Muscle of leg (tissue), 16 donors: ENCODE data around the gene PLEKHA4. TPM values are rescaled to one million over a fixed set of nuclear protein-coding genes. Genes with fewer than 3 reads are reported as not detected.
"Not testable (repeated sequence)": the region's sequence is repeated elsewhere in the genome, so short reads cannot be mapped to it uniquely, and the experiment has no call there.

Source experiments
- DNase-seq: peaks from one replicate; pipeline ENCODE4 v3.0.0; 2013
- H3K27ac ChIP-seq: one replicate; pipeline ENCODE4 v1.5.1; 2013; ENCODE audit warnings: mild to moderate bottlenecking, low read length, control low read depth
- H3K27me3 ChIP-seq: one replicate; pipeline ENCODE4 v1.6.1; 2013; ENCODE audit warnings: low read length; ENCODE audit not compliant: control insufficient read depth, insufficient read depth
- H3K36me3 ChIP-seq: one replicate; pipeline ENCODE4 v1.6.1; 2013; ENCODE audit warnings: low read length; ENCODE audit not compliant: control insufficient read depth, insufficient read depth
- H3K4me1 ChIP-seq: one replicate; pipeline ENCODE4 v1.6.1; 2013; ENCODE audit warnings: low read length; ENCODE audit not compliant: control insufficient read depth, insufficient read depth
- H3K4me3 ChIP-seq: one replicate; pipeline ENCODE4 v1.5.1; 2013; ENCODE audit warnings: low read length, control low read depth
- H3K9me3 ChIP-seq: replicated peaks from 2 replicates; pipeline ENCODE4 v1.6.1; 2013; ENCODE audit warnings: low read depth, low read length; ENCODE audit not compliant: control insufficient read depth
- WGBS: methylation state at CpG from one replicate; pipeline ENCODE4 v1.1.5; 2013; ENCODE audit warnings: missing lambda C conversion rate; ENCODE audit not compliant: insufficient coverage; 5-methylcytosine and 5-hydroxymethylcytosine counted together
- long read RNA-seq, 11 donors: transcript quantifications; one replicate each; lab custom pipeline, GENCODE V29; 2026
- polyA plus RNA-seq, 8 donors: library from polyadenylated mRNA; unstranded; fragments of 120-200 nt; gene quantifications; one replicate each; pipeline versions ENCODE4 v1.2.1 to v1.2.3, GENCODE V29; 2013; ENCODE audit warnings: inconsistent platforms in 1 of 8, low replicate concordance in 1 of 8; ENCODE audit not compliant: insufficient read length in 8 of 8, insufficient read depth in 1 of 8
- total RNA-seq: library from RNA; stranded (reverse); fragments of 120-200 nt; gene quantifications from one replicate; pipeline ENCODE4 v1.2.4, GENCODE V29; 2013

The PLEKHA4 gene
- total RNA-seq (18.7 TPM), polyA plus RNA-seq (10 to 100 TPM; 34.9 to 59.0 (median 38.4) TPM)
- long read RNA-seq, donor 1, partial matches to known transcripts, result 6 of 6 reads
- long read RNA-seq, donor 1, other reads (novel, unspliced or antisense), result 0 of 6 reads
- long read RNA-seq, donor 2, result 0 reads
- long read RNA-seq, donor 3, partial matches to known transcripts, result 16 of 19 reads
- long read RNA-seq, donor 3, other reads (novel, unspliced or antisense), result 0 of 19 reads
- long read RNA-seq, donor 4, result 0 reads
- long read RNA-seq, donor 5, partial matches to known transcripts, result 136 of 137 reads
- long read RNA-seq, donor 5, other reads (novel, unspliced or antisense), result 0 of 137 reads
- long read RNA-seq, donor 6, partial matches to known transcripts, result 11 of 13 reads
- long read RNA-seq, donor 6, other reads (novel, unspliced or antisense), result 0 of 13 reads
- long read RNA-seq, donor 7, partial matches to known transcripts, result 25 of 27 reads
- long read RNA-seq, donor 7, other reads (novel, unspliced or antisense), result 0 of 27 reads
- long read RNA-seq, donor 8, partial matches to known transcripts, result 0 of 2 reads
- long read RNA-seq, donor 8, other reads (novel, unspliced or antisense), result 0 of 2 reads
- long read RNA-seq, donor 9, partial matches to known transcripts, result 6 of 7 reads
- long read RNA-seq, donor 9, other reads (novel, unspliced or antisense), result 0 of 7 reads
- long read RNA-seq, donor 10, partial matches to known transcripts, result 7 of 8 reads
- long read RNA-seq, donor 10, other reads (novel, unspliced or antisense), result 0 of 8 reads
- long read RNA-seq, donor 11, partial matches to known transcripts, result 57 of 58 reads
- long read RNA-seq, donor 11, other reads (novel, unspliced or antisense), result 0 of 58 reads

DNA sequence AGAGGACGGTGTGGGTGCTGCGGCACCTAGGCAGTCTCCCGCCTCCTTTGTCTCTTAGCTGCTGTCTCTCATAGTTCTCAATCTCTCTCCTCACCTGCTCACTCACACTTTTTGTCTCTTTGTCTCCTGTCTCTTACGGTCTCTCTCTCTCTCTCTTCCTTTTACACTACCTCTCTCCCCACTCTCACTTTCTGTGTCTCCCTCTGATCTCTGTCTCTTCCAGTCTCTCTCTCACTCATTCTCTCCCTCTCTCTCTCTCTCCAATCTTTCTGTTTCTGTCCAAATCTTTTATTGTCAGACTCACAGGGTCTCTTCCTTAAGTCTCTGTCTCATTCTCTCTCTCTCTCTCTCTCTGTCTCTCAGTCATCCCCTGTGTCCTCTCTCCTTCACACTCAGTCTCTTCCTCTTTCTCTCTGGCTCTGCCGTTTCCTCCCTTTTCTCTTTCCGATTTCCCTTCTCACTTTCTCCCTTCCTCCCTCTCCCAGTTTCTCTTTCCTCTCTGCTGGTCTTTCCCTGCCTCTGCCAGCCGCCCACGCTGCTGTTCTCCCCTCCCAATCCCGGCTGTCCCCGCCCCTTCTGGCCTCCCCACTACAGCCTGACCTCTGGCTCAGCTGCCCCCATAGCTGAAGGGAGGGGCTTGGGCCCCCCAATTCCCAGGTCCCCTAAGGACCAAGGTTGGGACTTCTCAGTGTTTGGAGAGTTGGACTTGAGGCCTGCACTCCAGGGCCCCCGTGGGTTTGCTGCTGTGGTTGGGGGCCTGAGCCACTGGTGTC lies at the start of gene PLEKHA4:
Gene PLEKHA4 (minus strand): TSS at position 504 of the 773 bp plus-strand sequence. CDS start 997 bp downstream, outside the sequence.
- peak; percentile 91 for DNase-seq
- H3K27ac ChIP-seq, result peak within 1 kb of the TSS; percentile 94
- no peaks in the 10 kb centered on the region for H3K27me3 ChIP-seq
- H3K4me1 ChIP-seq, result peaks cover 33% of the 10 kb centered on the region
- H3K36me3 ChIP-seq, result peaks cover 22% of the 10 kb centered on the region
- peak within 1 kb of the TSS; percentile 54 for H3K4me3 ChIP-seq
- 15% methylated on average over 9 of the region's 11 CpGs for WGBS
- no peaks in the 10 kb centered on the region for H3K9me3 ChIP-seq

DNA sequence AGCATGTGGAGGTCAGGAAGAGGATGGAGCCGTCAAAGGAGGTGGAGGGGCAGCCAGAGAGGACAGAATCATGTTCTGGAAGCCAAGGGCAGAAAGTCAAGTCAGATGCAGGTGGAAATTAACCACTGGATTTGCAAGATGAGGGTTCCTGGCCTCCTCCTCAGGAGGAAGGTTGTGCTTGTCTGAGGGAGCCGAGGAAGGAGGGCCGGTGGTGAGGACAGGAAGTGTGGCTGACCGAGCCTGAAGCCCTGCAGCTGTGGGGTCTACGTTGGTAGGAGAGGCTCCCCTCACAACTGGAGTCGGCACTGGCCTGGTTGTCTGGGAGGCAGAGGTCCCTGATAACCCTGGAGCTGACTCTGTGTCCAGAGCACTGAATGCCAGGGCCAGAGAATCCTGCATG lies 49.7 kb upstream of the PLEKHA4 start:
- H3K4me1 ChIP-seq, result no peaks in the 10 kb centered on the region
- peaks cover 71% of the 10 kb centered on the region for H3K36me3 ChIP-seq
- 71% methylated on average over 6 of the region's 6 CpGs for WGBS

DNA sequence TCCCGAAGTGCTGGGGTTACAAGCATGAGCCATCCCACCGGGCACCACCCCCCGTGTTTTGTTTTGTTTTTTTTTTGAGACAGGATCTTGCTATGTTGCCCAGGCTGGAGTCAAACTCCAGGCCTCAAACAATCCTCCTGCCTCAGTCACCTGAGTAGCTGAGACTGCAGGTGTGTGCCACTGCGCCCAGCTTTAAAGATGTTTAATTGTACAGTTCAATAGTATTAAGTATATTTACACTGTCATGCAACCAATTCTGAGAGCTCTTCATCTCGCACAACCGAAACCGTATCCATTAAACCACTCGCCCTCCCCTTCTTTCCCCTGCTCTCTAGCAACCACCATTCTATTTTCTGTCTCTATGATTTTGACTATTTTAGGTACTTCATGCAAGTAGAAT lies 47.3 kb upstream of the PLEKHA4 start:
- DNase-seq, result no peak
- WGBS, result no CpG with 5 or more reads among the region's 8 CpGs
- Histone ChIP-seq H3K9me3 (no peaks in the 10 kb centered on the region), H3K4me1 (no peaks in the 10 kb centered on the region), H3K27me3 (no peaks in the 10 kb centered on the region), H3K36me3 (peaks cover 75% of the 10 kb centered on the region), H3K4me3 (no peak overlapping the region), H3K27ac (no peak overlapping the region)

More for the DNA sequence above, 49.7 kb upstream of the PLEKHA4 start:
- H3K9me3 ChIP-seq, result no peaks in the 10 kb centered on the region
- no peaks in the 10 kb centered on the region for H3K27me3 ChIP-seq
- DNase-seq, result no peak
- H3K4me3 ChIP-seq, result no peak overlapping the region
- H3K27ac ChIP-seq, result no peak overlapping the region

- no peak for DNase-seq
- no peaks in the 10 kb centered on the region for H3K9me3 ChIP-seq
- no peaks in the 10 kb centered on the region for H3K4me1 ChIP-seq
- H3K36me3 ChIP-seq, result peaks cover 82% of the 10 kb centered on the region
- no peaks in the 10 kb centered on the region for H3K27me3 ChIP-seq
- 87% methylated on average over 5 of the region's 8 CpGs for WGBS
- H3K4me3 ChIP-seq, result no peak overlapping the region
- no peak overlapping the region for H3K27ac ChIP-seq
Observed at GRCh38 chr19:48914181-48914580, 45.8 kb upstream of the PLEKHA4 start.

DNA sequence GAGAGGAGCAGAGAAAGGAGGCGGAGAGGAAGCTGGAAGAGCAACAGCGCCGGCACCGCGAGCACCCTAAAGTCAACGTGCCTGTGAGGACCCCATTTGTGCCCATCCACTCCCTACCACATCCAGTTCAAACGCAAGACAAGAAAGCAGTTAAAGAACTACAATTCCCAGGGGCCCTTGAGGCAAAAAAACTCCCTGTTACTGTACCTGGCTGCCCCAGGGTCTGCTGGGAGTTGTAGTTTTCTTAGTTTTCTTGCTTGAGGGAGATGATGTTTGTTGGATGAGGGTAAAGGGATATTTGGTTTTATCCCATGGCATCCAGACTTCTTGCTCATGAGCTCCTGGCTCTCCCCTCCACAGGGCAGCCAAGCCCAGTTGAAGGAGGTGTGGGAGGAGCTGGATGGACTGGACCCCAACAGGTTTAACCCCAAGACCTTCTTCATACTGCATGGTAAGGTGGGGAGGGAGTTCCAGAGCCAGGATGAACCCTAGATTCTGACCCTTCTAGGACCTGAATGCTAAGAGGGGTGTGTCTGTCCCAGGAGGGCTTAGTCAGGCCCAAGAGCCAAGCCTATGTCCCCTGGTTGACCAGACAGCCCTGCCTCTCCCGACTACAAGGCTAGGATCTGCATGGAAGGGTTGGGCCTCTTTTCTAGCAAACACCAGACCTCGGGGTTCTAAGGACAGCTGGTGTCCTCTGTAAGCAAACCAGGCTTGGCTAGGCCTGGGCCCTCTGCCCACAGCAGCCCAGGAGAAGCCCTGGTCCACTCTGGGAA lies 44.9 kb upstream of the PLEKHA4 start:
- no peaks in the 10 kb centered on the region for H3K9me3 ChIP-seq
- DNase-seq, result no peak
- no peak overlapping the region for H3K4me3 ChIP-seq
- H3K27ac ChIP-seq, result no peak overlapping the region
- 79% methylated on average over 2 of the region's 9 CpGs for WGBS
- H3K36me3 ChIP-seq, result peaks cover 80% of the 10 kb centered on the region
- no peaks in the 10 kb centered on the region for H3K4me1 ChIP-seq
- H3K27me3 ChIP-seq, result no peaks in the 10 kb centered on the region

DNA sequence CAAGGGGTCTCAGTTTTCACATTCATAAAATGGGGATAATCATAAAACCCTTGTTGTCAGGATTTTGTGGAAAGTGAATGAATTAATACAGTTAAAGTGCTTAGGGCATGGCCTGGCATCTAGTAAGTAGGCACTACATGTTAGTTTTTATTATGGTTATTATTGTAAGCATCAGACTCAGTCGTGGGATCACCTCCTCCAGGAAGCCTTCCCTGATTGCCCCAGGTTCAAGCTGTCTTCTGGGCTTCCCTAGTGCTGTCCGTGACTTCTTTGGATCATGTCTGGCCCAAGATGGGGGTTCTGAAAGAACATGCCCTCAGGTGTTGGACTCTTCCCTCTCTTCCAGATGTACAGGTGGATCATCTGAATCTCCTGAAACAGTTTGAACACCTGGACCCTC lies 42.4 kb upstream of the PLEKHA4 start:
- Histone ChIP-seq H3K27ac (no peak overlapping the region), H3K4me1 (no peaks in the 10 kb centered on the region), H3K36me3 (peaks cover 86% of the 10 kb centered on the region), H3K4me3 (no peak overlapping the region), H3K9me3 (no peaks in the 10 kb centered on the region), H3K27me3 (no peaks in the 10 kb centered on the region)
- WGBS, result 93% methylated on average over 2 of the region's 2 CpGs
- DNase-seq, result no peak

DNA sequence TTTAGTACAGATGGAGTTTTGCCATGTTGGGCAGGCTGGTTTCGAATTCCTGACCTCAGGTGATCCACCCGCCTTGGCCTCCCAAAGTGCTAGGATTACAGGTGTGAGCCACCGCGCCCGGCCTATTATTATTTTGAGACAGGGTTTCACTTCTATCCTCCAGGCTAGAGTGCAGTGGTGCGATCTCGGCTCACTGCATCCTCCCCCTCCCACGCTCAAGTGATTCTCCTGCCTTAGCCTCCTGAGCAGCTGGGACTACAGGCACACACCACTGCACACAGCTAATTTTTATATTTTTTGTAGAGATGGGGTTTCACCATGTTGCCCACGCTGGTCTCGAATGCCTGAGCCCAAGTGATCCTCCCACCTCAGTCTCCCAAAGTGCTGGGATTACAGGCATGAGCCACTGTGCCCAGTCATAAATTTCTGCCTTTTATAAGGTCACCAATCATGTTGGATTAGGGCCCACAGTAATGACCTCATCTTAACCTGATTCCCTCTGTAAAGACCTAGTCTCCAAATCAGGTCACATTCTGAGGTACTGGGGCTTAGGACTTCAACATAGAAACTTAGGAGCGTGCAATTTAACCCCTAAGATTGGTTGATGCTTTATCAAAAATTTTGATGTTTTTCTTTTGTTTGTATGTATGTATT lies 41.1 kb upstream of the PLEKHA4 start:
- H3K4me1 ChIP-seq, DNase-seq, H3K4me3 ChIP-seq, H3K9me3 ChIP-seq, H3K27me3 ChIP-seq: not testable (repeated sequence)
- Histone ChIP-seq H3K36me3 (peaks cover 88% of the 10 kb centered on the region), H3K27ac (peak overlapping the region; percentile 20)
- 100% methylated on average over 5 of the region's 11 CpGs for WGBS

GRCh38 chr19:48907671-48908070 lies 39.3 kb upstream of the PLEKHA4 start:
- H3K27me3 ChIP-seq, result no peaks in the 10 kb centered on the region
- WGBS, result 90% methylated on average over 12 of the region's 14 CpGs
- no peak for DNase-seq
- H3K9me3 ChIP-seq, result no peaks in the 10 kb centered on the region
- no peak overlapping the region for H3K4me3 ChIP-seq
- peaks cover 78% of the 10 kb centered on the region for H3K36me3 ChIP-seq
- H3K4me1 ChIP-seq, result peaks cover under 1% of the 10 kb centered on the region
- no peak overlapping the region for H3K27ac ChIP-seq

DNA sequence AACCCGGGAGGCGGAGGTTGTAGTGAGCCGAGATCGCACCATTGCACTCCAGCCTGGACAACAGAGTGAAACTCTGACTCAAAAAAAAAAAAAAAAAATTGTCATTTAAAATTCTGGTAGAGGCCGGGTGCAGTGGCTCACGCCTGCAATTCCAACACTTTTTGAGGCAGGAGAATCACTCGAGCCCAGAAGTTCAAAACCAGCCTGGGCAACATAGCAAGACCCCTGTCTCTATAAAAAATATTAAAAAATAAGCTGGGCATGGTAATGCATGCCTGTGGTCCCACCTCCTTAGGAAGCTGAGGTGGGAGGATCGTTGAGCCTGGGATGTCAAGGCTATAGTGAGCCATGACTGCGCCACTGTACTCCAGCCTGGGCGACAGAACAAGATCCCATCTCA lies 37.9 kb upstream of the PLEKHA4 start:
- Histone ChIP-seq H3K27ac (no peak overlapping the region), H3K36me3 (peaks cover 76% of the 10 kb centered on the region), H3K9me3 (no peaks in the 10 kb centered on the region), H3K4me3 (no peak overlapping the region), H3K4me1 (peaks cover 8% of the 10 kb centered on the region), H3K27me3 (no peaks in the 10 kb centered on the region)
- WGBS, result 90% methylated on average over 2 of the region's 10 CpGs
- no peak for DNase-seq
